A549 (cell line): Measurements from ENCODE around the gene RAB18. TPM values are rescaled to one million over a fixed set of nuclear protein-coding genes. Genes with fewer than 3 reads are reported as not detected.
"Not testable (repeated sequence)": the region's sequence is repeated elsewhere in the genome, so short reads cannot be mapped to it uniquely, and the experiment has no call there.

ENCODE experiments used
- ATAC-seq, 2 experiments: fragments of 200-7000 bp in 1 of 2; fragments of >200 bp in 1 of 2; cut with Nextera tagmentation in 1 of 2; cut with Tn5 transposase in 1 of 2; 3 replicates each; pipeline versions ENCODE4 v1.8.0 to v1.9.1; 2018 to 2020; ENCODE audit warnings: mild to moderate bottlenecking in 1 of 2, moderate library complexity in 1 of 2
- CTCF ChIA-PET: fragments of 300-600 bp; sonication (Branson Sonifier 250); formaldehyde crosslinking; extraction: SDS; loops from one replicate; lab custom pipeline; 2021; ENCODE audit warnings: antibody characterized with exemption, inconsistent platforms; lab: Yijun Ruan, JAX
- POLR2A ChIA-PET: fragments of 350-600 bp; formaldehyde crosslinking; extraction: SDS; loops from one replicate; lab custom pipeline; 2021; ENCODE audit warnings: antibody characterized with exemption, inconsistent platforms; lab: Yijun Ruan, JAX
- DNase-seq, 2 experiments: peaks; one replicate each; pipeline versions ENCODE4 v3.0.0 to v3.0.0-alpha.2; 2011 to 2016; ENCODE audit warnings: low read depth in 1 of 2, low spot score in 1 of 2
- FAIRE-seq: peaks from 2 replicates; lab custom pipeline; 2011; peaks lifted over from hg19 to GRCh38; lab: Jason Lieb, UNC
- H3K27ac ChIP-seq, 2 experiments: fragments of >200 bp; sonication (Bioruptor Twin); formaldehyde crosslinking; 3 replicates each; pipeline ENCODE4 v1.5.1; 2016 to 2017
- H3K4me1 ChIP-seq: fragments of >200 bp; sonication (Bioruptor Twin); formaldehyde crosslinking; 3 replicates; pipeline ENCODE4 v1.6.1; 2016
- H3K4me2 ChIP-seq: fragments of >200 bp; sonication (Bioruptor Twin); formaldehyde crosslinking; 3 replicates; pipeline ENCODE4 v1.6.1; 2016
- H3K4me3 ChIP-seq: fragments of >200 bp; sonication (Bioruptor Twin); formaldehyde crosslinking; 3 replicates; pipeline ENCODE4 v1.5.1; 2016
- H3K9me3 ChIP-seq: fragments of >200 bp; sonication (Bioruptor Twin); formaldehyde crosslinking; 3 replicates; pipeline ENCODE4 v1.6.1; 2016
- BHLHE40 ChIP-seq: IDR thresholded peaks from 2 replicates; pipeline ENCODE4 v1.6.1; 2012; ENCODE audit warnings: low read depth, low read length, inconsistent platforms
- CBX8 ChIP-seq: fragments of 200-600 bp; sonication (generic); IDR thresholded peaks from 2 replicates; pipeline ENCODE4 v1.6.1; 2016
- CEBPB ChIP-seq, 2 experiments: fragments of >200 bp in 1 of 2; sonication (Bioruptor Twin) in 1 of 2; formaldehyde crosslinking in 1 of 2; IDR thresholded peaks; 2 replicates each; pipeline ENCODE4 v1.6.1; 2012 to 2016
- CHD2 ChIP-seq: fragments of 150-350 bp; IDR thresholded peaks from 2 replicates; pipeline ENCODE4 v1.6.1; 2014; ENCODE audit warnings: low read length; ENCODE audit not compliant: partially characterized antibody
- CHD4 ChIP-seq: fragments of 200-600 bp; sonication (generic); IDR thresholded peaks from 2 replicates; pipeline ENCODE4 v1.6.1; 2016; ENCODE audit warnings: antibody characterized with exemption, mild to moderate bottlenecking, borderline replicate concordance
- FOSB ChIP-seq: fragments of 250-450 bp; sonication (Bioruptor Pico); IDR thresholded peaks from 2 replicates; pipeline ENCODE4 v1.5.0; 2020; ENCODE audit warnings: mild to moderate bottlenecking, moderate library complexity
- FOXS1 ChIP-seq: fragments of 250-450 bp; sonication (Bioruptor Pico); IDR thresholded peaks from 2 replicates; pipeline ENCODE4 v1.5.0; 2020; ENCODE audit warnings: mild to moderate bottlenecking, moderate library complexity
- GATA3 ChIP-seq: IDR thresholded peaks from 2 replicates; pipeline ENCODE4 v1.6.1; 2012; ENCODE audit warnings: borderline replicate concordance
- HDAC2 ChIP-seq: fragments of 200-600 bp; sonication (generic); IDR thresholded peaks from 2 replicates; pipeline ENCODE4 v1.6.1; 2016
- HMGXB4 ChIP-seq: fragments of 250-450 bp; sonication (Bioruptor Pico); IDR thresholded peaks from 2 replicates; pipeline ENCODE4 v1.5.0; 2021; ENCODE audit warnings: mild to moderate bottlenecking, moderate library complexity, borderline replicate concordance
- HOXB13 ChIP-seq: fragments of 250-450 bp; sonication (Bioruptor Pico); IDR thresholded peaks from 2 replicates; pipeline ENCODE4 v1.5.0; 2020; ENCODE audit warnings: low read depth, mild to moderate bottlenecking, moderate library complexity
- KDM1A ChIP-seq: fragments of 200-600 bp; sonication (generic); IDR thresholded peaks from 2 replicates; pipeline ENCODE4 v1.6.1; 2016; ENCODE audit warnings: low read depth, mild to moderate bottlenecking
- KDM5A ChIP-seq: fragments of 200-600 bp; sonication (generic); IDR thresholded peaks from 2 replicates; pipeline ENCODE4 v1.6.1; 2016; ENCODE audit warnings: antibody characterized with exemption, mild to moderate bottlenecking
- MAFK ChIP-seq: fragments of 450-650 bp; IDR thresholded peaks from 2 replicates; pipeline ENCODE4 v1.6.1; 2014; ENCODE audit not compliant: partially characterized antibody
- MAZ ChIP-seq: fragments of 150-350 bp; IDR thresholded peaks from 2 replicates; pipeline ENCODE4 v1.6.1; 2014; ENCODE audit warnings: antibody characterized with exemption, low read depth, low read length, borderline replicate concordance
- NFE2L2 ChIP-seq: fragments of 150-350 bp; conservative IDR thresholded peaks from 2 replicates; pipeline ENCODE4 v1.6.1; 2014; ENCODE audit warnings: low read length
- PHF8 ChIP-seq: fragments of 200-600 bp; sonication (generic); IDR thresholded peaks from 2 replicates; pipeline ENCODE4 v1.6.1; 2016; ENCODE audit warnings: low read depth, mild to moderate bottlenecking, antibody characterized with exemption, moderate library complexity, borderline replicate concordance
- POLR2A ChIP-seq: IDR thresholded peaks from 2 replicates; pipeline ENCODE4 v1.6.1; 2012; ENCODE audit warnings: mild to moderate bottlenecking, low read length
- RAD21 ChIP-seq, 2 experiments: fragments of >200 bp in 1 of 2; sonication (Bioruptor Twin) in 1 of 2; formaldehyde crosslinking in 1 of 2; IDR thresholded peaks in 1 of 2; conservative IDR thresholded peaks in 1 of 2; 2 replicates in 1 of 2; 3 replicates in 1 of 2; pipeline ENCODE4 v1.6.1; 2012 to 2018; ENCODE audit warnings: inconsistent platforms in 1 of 2
- RARB ChIP-seq: fragments of 250-450 bp; sonication (Bioruptor Pico); IDR thresholded peaks from 2 replicates; pipeline ENCODE4 v1.8.0; 2021; ENCODE audit warnings: mild to moderate bottlenecking, moderate library complexity
- REST ChIP-seq: fragments of 200-600 bp; sonication (generic); IDR thresholded peaks from 2 replicates; pipeline ENCODE4 v1.6.1; 2016; ENCODE audit warnings: antibody characterized with exemption, mild to moderate bottlenecking, moderate library complexity
- RFX5 ChIP-seq: fragments of 450-650 bp; IDR thresholded peaks from 2 replicates; pipeline ENCODE4 v1.7.1; 2014; ENCODE audit warnings: antibody characterized with exemption, mild to moderate bottlenecking, moderate library complexity
- SMC3 ChIP-seq: fragments of >200 bp; sonication (Bioruptor Twin); formaldehyde crosslinking; IDR thresholded peaks from 3 replicates; pipeline ENCODE4 v1.6.1; 2018; ENCODE audit warnings: inconsistent platforms
- SREBF2 ChIP-seq: fragments of 450-650 bp; IDR thresholded peaks from 2 replicates; pipeline ENCODE4 v1.6.1; 2014; ENCODE audit warnings: mild to moderate bottlenecking, moderate library complexity
- USF2 ChIP-seq: fragments of 450-650 bp; IDR thresholded peaks from 2 replicates; pipeline ENCODE4 v1.6.1; 2014; ENCODE audit warnings: antibody characterized with exemption
- ZNF302 ChIP-seq: fragments of 250-450 bp; sonication (Bioruptor Pico); IDR thresholded peaks from 2 replicates; pipeline ENCODE4 v1.9.0; 2021; ENCODE audit warnings: inconsistent platforms, mild to moderate bottlenecking, moderate library complexity
- ZSCAN20 ChIP-seq: fragments of 250-450 bp; sonication (Bioruptor Pico); IDR thresholded peaks from 2 replicates; pipeline ENCODE4 v1.8.0; 2022; ENCODE audit warnings: mild to moderate bottlenecking, moderate library complexity
- WGBS: methylation state at CpG from one replicate; pipeline ENCODE4 v1.1.6; 2017; ENCODE audit errors: missing lambda C conversion rate; 5-methylcytosine and 5-hydroxymethylcytosine counted together
- polyA plus RNA-seq, 4 experiments: library from polyadenylated mRNA; depleted of rRNA in 3 of 4; stranded (reverse); fragments of >200 nt; fragmentation: RNase III in 1 of 4; extraction: RNeasy Plus Mini Kit Qiagen cat#74134 plus additional on column Dnase treatment in 1 of 4; gene quantifications; 2 replicates in 3 of 4; 3 replicates in 1 of 4; pipeline ENCODE4 v1.2.3, GENCODE V29; 2011 to 2017

Gene RAB18
- polyA plus RNA-seq, 2 of the 4 experiments (the other 2 are of a cell fraction) = 81.4 to 131 TPM

- Histone ChIP-seq H3K4me3 (no peak overlapping the region), H3K4me1 (no peaks in the 10 kb centered on the region), H3K4me2 (no peak overlapping the region), H3K9me3 (no peaks in the 10 kb centered on the region), H3K27ac (no peak overlapping the region)
- DNase-seq (no peak), FAIRE-seq (no peak), ATAC-seq (no peak)
- no peak for TF ChIP-seq PHF8
- TF ChIP-seq HMGXB4 (CRISPR knock-in tag) = no peak
- no peak for TF ChIP-seq HDAC2
- no peak for TF ChIP-seq FOXS1
- no peak for TF ChIP-seq FOSB (CRISPR knock-in tag)
- no peak for TF ChIP-seq SREBF2
- TF ChIP-seq KDM5A = no peak
- no peak for TF ChIP-seq KDM1A
- TF ChIP-seq MAZ = no peak
- no peak for TF ChIP-seq NFE2L2
- TF ChIP-seq ZSCAN20 (CRISPR knock-in tag) = no peak
- TF ChIP-seq HOXB13 (CRISPR knock-in tag) = no peak
- no peak for TF ChIP-seq USF2
- no peak for TF ChIP-seq POLR2A
- no peak for TF ChIP-seq SMC3
- ChIA-PET CTCF (interaction anchor here (0.7 kb wide), 1 partner anchor 29 kb away, joined by 3 read pairs; no protein-coding TSS in a partner anchor), POLR2A (no interaction called here)
- 76% methylated on average over 4 of the region's 4 CpGs for WGBS
Measured at GRCh38 chr10:27569946-27570345, 65.8 kb downstream of the RAB18 start.

- H3K4me2 ChIP-seq, H3K4me3 ChIP-seq, DNase-seq, ATAC-seq, H3K4me1 ChIP-seq, POLR2A ChIA-PET, CTCF ChIA-PET, H3K9me3 ChIP-seq, FAIRE-seq, H3K27ac ChIP-seq: not testable (repeated sequence)
- WGBS = 15% methylated on average over 5 of the region's 5 CpGs
Measured at GRCh38 chr10:27577038-27577437, 72.9 kb downstream of the RAB18 start.

GRCh38 chr10:27578316-27578715, 74.2 kb downstream of the RAB18 start:
- ChIA-PET CTCF (no interaction called here), POLR2A (no interaction called here)
- H3K9me3 ChIP-seq = no peaks in the 10 kb centered on the region
- no peak overlapping the region for H3K27ac ChIP-seq
- DNase-seq (no peak), FAIRE-seq (no peak), ATAC-seq (no peak; a peak in 1 of 6 replicates)
- TF ChIP-seq CHD4 = no peak
- no peak for TF ChIP-seq ZNF302 (CRISPR knock-in tag)
- no peak for TF ChIP-seq ZSCAN20 (CRISPR knock-in tag)
- no peak for TF ChIP-seq RFX5
- TF ChIP-seq RARB = no peak
- TF ChIP-seq FOXS1 = no peak
- no peak for TF ChIP-seq GATA3
- TF ChIP-seq REST = no peak
- TF ChIP-seq CBX8 = no peak
- no peak for TF ChIP-seq MAFK
- no peak for TF ChIP-seq POLR2A
- no peak for TF ChIP-seq CHD2
- TF ChIP-seq CEBPB (IDR thresholded peaks at IDR 0.05) = no peak
- TF ChIP-seq FOSB (CRISPR knock-in tag) = no peak
- TF ChIP-seq RAD21 (conservative IDR thresholded peaks at IDR 0.05 in 1 of 2, IDR thresholded peaks at IDR 0.05 in 1 of 2) = no peak
- no peak for TF ChIP-seq BHLHE40
- TF ChIP-seq PHF8 = no peak
- H3K4me2 ChIP-seq = no peak overlapping the region
- no peaks in the 10 kb centered on the region for H3K4me1 ChIP-seq
- WGBS = 25% methylated on average over 4 of the region's 4 CpGs
- H3K4me3 ChIP-seq = no peak overlapping the region
